ENCODE measurements around the gene ACTG1.

Gene ACTG1

DNA sequence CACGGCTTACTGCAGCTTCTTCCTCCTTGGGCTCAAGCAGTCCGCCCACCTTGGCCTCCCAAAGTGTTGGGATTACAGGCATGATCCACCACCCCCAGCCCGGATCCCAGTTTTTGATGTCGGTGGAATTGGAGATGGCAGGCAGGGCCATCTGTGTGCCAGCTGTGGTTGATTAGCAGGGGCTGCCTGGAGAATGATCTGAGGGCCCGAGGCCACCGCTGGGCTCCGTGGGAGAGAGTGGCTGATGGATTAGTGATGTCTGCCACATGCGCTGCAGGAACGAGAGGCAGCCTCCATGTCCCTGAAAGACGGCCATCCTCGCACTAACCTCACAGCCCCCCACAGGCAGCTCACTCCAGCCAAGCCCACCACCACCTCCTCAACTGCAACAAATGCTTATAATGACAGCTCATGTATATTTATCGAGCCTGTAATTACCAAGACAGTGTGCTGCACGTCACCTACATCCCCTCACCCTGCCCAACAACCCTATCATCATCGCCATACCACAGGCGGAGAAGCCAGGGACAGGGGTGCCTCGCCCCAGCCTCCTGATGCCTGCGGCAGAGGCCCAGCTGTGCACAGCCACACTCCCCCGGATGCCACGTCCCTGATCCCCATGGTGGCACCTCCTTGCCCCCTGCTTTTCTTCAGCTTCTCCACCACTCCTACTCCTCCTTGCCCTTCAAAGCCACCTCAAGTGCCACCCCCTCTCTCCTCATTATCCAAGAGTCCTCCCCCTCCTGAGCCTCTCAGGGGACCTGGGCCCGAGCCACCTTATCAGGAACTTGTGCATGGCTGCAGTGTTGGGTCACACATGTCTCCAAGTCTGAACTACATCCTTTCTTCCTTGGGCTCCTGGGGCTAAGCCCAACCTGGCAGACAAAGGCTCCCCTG is 33.2 kb downstream of the ACTG1 start:
- no peak for DNase-seq

DNA sequence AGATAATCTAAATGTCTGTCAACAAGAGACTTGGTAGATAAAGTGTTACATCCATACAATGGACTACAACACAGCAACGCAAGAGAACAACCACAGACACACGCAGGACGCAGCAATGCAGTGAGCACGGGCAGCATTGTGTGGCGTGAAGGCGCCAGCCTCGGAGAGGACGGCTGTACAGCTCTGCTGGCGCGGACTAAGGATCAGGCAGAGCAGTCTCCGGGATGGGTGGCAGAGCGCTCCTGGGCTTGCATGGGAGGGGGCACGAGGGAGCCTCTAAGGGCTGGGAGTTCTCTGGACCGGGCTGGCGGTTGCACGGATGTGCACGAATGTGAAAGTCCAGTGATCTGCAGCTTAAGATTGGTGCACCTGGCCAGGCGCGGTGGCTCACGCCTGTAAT is 34.5 kb downstream of the ACTG1 start:
- no peak for DNase-seq

DNA sequence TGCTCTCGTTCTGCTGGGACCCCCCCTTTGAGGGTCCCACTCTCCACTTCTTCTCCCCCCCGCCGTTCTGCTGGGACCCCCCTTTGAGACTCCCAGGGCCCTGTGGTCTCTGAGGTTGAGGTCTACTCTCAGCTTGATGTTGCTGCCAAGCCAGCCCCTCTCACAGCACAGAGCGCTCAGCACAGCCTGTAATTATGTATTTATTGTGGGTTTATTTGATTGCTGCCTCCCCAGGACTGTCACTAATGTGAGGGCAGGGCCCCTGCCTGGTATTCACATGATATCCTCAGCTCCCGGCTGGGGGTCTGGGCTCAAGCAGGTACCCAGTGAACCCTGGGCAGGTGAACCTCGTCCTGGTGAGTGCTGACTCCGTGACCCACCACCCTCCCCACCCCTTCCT is 35.4 kb downstream of the ACTG1 start:
- DNase-seq: no peak

DNA sequence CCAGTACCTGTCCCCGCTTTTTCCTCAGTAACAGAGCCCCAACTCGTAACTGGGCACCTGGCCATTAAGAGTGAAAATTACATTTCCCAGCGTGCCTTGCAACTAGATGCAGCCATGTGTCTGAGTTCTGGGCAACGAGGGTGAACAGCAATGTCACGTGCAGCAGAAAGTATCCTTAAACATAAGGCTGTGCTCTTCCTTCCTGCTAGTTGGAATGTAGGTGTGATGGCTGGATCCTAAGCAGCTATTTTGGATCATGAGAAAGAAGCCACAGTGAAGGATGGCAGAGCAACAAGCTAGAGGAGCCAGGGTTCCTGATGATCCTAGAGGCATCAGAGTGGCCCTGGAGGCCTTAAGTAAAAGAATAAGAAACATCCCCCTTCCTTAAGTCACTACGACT is 36.0 kb downstream of the ACTG1 start:
- no peak for DNase-seq

DNA sequence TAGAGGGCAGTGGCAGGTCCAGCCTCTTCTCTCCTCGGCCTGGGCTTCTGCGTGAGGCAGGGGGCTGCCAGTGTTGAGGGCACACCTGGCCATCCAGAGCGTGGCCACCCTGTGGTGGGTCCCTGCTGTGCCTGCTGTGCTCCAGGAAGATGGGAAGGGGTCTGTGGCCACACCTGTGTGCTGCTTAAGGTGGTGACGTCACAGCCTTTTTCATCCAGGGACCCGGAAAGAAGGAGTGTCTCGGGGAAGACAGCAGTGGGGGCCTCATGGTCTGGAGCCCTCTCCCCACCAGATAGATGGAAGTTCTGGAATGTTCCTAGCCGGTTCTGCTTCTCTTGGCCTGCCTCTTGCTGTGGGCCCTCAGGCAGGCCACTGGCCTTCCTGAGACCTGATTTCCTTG is 36.5 kb downstream of the ACTG1 start:
- DNase-seq: no peak

DNA sequence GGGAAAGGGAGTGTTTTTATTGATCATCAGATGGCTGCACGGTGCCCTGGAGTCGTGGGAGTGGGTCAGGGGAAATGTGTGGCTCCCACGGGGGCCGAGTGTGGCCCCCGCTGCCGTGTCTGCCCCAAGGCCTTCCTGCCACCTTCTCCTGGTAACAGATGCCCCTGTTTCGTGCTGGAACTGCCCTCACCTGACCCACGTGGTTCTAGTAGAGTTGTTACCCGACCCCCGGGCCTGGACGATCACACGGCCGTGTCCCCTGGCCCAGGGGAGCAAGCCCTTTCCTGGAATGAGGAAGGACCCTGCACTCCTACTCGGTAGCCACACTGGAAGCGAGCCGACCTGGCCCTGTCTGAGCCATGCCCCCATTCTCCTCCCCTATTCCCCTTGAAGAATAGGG is 37.6 kb downstream of the ACTG1 start:
- DNase-seq: no peak

DNA sequence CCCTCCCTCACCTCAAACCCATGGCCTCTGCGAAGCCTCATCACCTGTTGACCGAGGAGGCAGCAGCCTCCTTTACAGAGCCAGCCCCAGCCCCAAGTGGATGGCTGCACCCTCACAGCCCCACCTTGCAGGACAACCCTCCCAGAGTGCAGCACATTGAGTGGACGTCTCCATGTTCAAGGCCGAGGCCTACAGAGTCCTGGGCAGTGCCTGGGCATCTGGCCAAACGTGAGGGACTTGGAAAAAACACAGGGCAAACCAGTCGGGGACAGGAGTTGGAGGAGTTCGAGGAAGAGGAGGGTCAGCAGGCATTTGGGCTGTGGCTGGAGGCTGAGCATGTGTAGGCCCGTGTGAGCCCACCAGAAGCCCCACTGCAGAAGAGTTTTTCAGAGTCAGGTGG is 39.6 kb downstream of the ACTG1 start:
- DNase-seq: no peak

DNA sequence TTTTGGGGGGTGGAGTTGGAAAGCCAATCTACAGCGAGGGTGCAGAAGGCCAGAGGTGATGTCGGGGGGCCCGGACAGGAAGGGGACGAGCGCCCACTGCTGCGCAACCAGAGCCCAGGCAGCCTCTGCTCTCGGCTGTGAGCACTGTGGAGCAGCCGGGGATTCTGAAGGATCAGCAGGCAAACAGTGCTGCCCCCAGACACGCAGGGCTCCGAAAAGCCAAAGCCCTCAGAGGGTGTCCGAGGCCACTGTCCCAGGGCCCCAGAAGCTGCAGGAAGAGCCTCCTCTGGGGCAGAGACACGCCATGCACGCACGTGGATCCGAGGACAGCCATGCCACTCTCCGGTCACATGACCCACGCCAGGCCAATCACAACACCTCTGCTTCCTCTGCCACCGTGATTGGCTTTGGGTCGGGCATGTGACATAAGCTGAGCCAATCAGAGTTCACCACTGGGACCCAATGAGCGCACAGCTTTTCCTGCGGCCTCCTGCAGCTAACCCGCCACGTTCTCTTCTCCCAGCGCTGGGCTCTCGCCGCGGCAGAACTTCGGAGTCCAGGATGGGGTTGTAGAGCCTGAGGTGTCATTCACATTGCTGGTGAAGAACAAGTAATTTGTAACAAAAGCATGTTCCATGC is 40.7 kb downstream of the ACTG1 start:
- no peak for DNase-seq

DNA sequence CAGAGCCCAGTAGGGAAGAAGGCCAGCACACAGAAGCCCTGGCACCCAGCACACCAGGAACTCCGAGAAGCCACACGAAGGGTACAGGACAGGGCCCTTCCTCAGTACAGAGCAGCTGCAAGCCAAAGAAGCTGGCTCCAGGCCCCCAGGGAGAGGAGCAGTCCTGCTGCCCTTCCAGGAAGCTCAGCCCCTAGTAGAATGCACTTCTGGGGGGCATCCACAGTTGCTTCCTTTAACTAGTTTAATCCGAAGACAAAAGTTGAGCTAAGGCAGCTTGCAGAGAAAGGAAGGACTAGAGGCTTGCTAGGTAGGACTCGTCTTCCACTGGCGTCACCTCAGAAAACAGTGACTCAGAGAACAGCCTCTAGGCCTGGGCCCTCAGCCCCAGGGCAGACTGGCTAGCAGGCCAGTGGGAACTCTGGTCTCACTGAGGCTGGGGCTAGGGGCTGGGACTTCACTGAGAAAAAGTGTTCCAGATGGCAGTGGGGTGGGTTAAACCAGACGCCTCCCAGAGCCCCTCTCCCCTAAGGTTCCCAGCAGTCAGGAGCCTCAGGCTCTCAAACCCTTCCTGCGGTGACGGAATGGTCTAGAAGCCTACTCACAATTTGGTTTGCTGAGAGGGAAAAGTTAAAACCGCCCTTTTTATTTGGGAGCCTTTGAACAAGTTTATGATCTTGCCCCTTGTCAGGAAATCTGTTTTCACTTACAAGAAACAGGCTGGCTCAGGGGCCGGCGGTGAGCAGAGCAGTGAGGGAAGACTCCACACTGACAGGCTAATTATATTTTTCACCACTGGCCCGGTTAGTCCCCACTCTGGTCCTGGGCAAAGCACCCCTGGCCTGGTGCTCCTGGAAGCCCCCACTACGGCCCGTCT is 41.4 kb downstream of the ACTG1 start:
- DNase-seq: no peak

DNA sequence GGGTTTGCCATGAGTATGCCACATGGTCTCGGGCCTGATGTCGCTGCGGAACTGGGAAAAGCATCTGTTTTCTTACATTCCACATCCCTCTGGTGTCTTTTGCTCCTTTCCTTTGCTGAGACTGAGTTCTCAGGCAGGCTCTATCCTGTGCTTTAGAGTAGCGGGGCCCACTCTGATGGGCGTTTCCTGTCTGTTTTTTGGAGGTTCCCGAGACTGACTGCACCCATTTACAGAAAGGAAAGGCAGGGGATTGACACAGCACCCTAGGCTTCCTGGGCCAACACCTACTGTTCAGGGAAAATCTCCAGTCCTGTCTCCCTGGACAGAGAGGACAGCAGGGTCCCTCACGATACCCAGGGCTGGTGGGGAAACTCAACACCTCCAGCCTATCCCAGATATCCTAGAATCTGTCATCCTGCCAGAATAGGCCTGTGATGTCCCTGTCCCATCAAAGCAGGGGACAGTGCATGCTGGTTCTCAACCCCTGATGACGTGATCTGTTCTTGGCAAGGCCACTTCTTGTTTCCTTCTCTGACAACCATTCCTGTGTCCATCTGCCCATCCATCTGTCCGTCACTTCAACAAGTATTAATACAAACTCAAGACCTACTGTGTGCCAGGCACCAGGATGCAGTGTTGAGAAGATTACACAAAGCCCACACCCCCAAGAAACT is 42.2 kb downstream of the ACTG1 start:
- DNase-seq: no peak

DNA sequence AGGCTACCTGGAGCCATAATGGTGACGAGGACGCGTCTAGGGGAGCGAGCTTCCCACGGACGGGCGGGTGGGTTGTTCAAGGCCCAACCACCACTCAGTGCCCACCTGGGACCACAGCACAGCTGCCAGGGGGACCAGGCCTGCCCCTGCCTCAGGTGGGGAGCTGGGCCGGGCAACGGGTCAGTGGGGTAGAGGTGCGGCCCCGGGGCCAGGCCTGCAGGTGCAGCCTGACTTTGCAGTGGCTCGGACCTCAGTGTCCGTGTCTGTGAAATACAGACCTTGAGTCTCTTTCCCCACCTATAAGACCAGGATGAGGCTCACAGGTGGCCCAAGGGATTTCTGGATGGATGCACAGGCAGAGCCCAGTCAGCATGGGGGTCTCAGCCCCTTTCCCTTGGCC is 43.3 kb downstream of the ACTG1 start:
- DNase-seq: no peak

DNA sequence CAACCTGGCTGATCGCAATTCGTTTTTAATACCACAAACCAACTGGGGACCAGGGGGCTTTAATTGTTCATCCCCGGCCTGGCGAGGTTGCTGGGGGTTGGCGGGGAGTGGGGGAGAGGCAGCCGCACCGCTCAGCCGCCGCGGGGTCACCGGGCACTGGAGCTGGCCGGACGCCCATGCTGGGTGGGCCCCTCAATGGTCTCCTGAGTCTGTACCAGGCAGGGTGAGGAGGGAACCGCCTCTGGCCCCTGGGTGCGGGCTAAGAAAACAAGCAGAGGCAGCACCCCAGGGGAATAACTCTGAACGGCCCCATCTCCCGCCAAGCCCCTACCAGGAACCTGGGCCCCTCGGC is 43.9 kb downstream of the ACTG1 start:
- DNase-seq: no peak

DNA sequence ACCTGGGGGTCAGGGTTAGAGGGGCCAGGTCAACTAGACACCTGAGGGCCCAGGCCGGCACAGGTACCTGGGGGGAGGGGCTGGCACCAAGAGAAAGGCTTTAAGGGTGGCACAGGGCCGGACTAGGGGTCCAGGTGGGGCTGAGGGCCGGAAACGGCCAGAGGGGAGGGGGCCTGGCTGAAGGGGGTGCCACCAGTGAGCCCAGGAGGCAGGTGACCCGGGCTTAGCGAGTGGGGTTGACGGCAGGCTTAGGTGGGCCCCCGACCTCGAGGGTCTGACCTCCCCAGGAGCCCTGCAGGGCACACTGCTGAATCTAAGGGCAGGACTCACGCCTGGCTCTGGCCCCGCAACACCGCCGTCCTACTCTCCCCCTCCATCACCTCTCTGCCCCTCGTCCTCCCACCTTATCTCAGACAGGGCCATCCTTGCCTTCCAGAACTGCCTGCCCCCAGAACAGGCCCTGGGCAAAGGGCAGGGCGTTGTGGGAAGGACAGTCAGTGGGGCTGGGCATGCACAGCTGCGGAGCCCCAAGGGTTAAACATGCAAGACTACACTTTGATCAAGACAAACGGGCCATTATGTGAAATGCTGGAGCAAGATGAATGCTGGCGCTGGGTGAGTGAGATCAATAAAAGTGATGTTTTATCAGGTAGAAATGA is 44.4 kb downstream of the ACTG1 start:
- no peak for DNase-seq

DNA sequence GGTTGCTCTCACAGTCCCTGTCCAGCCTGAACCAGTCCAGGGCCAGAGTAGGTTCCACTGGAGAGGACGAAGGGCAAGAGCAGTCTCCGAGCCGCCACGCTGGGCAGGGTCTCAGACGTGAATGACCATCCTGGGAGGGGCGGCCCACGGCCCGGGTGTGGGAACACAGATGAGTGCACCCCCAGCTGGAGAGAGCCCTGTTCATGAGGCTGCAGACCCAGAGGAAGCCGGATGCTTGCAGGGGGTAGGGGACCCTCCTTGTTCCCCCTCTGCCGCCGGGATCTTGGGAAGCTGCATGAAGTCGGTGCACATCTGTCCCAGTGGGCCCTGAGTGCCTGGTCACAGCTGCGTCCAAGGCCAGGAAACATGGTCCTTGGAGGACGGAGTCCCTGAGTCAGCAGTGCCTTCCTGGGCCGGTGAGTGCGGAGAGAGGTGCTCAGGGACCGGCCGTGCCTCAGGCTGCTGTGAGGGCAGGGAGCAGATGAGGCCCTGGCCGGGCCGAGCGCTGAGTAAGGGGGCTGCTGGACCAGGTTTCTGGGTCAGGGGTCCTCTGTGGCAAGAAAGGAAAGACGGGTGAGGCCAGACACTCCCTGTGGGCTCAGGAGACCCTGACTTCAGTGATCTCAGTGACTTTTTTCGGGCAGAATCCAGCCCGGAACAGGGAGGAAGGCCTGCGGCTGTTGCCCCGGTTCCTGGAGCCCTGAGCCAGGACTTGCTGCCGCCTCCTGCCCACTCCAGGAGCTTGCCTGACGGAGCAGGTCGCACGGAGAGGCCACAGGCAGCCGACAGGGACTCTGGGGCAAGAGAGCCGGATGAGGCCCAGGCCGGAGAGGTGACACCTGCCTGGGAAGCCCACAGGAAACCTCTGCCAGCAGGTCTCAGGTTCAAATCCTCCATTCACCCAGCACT is 45.8 kb downstream of the ACTG1 start:
- no peak for DNase-seq

DNA sequence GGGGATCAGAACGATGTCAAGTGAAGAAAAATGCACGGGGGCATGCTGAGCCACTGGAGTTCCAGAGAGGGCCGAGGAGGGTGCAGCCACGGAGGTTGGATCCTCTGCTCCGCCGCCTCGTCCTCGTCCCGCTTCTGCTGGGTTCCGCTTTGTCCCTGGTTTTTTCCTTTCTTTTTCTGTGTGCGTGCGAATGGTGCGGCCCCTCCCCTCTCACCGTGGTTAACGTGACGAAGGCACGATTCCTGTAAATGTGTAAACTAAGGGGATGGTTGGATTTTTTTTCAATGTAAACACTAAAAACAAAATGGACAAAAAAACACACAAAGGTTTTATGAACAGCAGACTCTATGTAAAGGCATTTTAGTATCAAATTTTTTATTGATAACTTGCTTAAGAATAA is 46.7 kb downstream of the ACTG1 start:
- no peak for DNase-seq

DNA sequence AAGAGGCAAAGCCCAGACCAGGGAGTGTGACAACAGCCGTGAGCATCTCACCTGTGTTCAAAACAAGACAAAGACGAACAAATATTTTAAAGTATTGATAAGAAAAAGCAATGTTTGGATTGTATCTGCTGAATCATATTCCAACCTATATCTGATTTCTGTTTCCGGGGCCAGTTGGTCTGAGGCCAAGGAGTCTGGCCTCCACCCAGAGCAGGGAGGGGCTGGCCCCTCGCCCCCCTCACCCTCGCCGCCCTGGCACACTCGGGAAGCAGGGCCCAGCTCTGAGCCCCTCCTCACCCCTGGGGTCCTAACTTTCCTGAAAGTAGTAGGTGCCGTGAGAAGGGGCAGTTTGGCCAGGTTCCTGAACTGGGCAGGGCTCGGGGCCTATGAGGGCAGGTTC is 48.0 kb downstream of the ACTG1 start:
- DNase-seq: no peak

DNA sequence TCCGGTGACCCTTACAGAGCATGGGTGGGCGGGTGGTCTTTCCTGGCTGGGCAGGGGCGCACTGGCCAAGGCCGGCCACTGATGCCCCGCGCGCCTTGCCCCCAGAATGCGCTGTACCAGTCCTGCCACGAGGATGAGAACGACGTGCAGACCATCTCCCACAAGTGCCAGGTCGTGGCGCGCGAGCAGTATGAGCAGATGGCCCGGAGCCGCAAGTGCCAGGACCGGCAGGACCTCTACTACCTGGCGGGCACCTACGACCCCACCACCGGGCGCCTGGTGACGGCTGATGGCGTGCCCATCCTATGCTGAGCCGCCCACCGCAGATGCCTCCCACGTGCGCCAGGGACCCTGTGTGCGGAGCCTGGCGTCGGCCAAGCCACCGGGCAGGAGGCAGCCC is 49.1 kb downstream of the ACTG1 start:
- no peak for DNase-seq

DNA sequence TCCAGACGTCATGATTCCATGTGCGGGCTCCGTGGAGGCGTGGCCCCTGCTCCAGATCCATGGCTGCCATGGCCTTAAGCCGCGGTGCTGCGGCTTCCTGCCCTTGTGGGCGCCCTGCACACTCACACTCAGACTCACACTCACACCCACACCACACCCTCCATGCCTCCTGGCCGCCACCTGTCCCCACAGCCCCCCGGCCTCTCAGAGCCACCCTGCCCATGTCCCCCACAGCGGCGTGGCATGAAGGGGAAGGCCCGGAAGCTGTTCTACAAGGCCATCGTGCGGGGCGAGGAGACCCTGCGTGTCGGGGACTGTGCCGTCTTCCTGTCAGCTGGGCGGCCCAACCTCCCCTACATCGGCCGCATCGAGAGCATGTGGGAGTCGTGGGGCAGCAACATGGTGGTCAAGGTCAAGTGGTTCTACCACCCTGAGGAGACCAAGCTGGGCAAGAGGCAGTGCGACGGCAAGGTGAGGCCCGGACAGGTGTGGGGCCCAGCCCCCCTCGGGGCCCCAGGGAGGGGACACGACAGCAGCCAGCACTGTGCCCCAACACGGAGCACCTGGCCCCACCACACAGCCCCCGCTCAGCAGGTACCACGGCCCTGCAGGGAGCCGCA is 50.0 kb downstream of the ACTG1 start:
- no peak for DNase-seq

DNA sequence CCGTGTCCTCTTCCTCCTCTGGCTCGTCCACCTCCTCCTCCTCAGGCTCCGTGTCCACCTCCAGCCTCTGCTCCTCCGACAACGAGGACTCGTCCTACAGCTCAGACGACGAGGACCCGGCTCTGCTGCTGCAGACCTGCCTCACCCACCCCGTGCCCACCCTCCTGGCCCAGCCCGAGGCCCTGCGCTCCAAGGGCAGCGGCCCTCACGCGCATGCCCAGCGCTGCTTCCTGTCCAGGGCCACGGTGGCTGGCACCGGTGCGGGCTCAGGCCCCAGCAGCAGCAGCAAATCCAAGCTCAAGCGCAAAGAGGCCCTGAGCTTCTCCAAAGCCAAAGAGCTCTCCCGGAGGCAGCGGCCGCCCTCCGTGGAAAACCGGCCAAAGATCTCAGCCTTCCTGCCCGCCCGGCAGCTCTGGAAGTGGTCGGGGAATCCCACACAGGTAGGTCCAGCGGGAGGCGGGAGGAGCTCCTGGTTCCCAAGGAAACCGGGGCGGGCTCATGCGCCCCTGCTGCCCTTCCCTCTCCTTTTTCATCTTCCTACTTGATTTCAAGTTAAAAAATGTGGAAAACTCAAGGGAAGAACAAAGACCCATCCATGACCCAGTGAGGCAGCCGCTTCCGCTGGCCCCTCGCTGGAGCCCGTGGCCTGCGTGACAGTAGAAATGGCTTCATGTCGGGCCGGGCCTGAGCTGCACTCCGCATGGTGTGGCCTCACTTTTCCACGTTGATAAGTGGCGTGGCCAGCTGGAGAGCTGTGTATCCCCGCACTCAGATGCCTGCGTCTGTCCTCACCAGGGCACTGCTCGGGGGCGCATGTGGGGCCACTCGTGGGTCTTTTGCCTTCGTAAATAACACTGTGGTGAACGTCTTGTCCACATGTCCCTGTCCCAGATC is 50.7 kb downstream of the ACTG1 start:
- DNase-seq: no peak
